ENCODE data around the gene TMEM38A. TPM values are rescaled to one million over a fixed set of nuclear protein-coding genes. Genes with fewer than 3 reads are reported as not detected.
A peak's percentile ranks its signal among the peaks of the same experiment; 100 is the strongest.

The TMEM38A gene
- total and polyA plus RNA-seq, 3 experiments from 2014 or later: 0.50 to 0.60 TPM; not detected in 1

GRCh38 chr19:16620018-16620417 lies 40.9 kb upstream of the TMEM38A start:
- Mint-ChIP-seq H3K36me3 (peaks cover 0 to 20% (median 2%) of the 10 kb centered on the region in 3 donors), H3K27me3 (peaks cover 0 to 4% of the 10 kb centered on the region in 2 donors), H3K4me1 (peaks cover 67 to 99% (median 95%) of the 10 kb centered on the region in 3 donors), H3K27ac (peak overlapping the region in 2 of 8 donors; percentile 20 to 42), H3K4me3 (no peak overlapping the region), H3K9me3 (no peaks in the 10 kb centered on the region)
- H3K4me3 ChIP-seq (ENCODE audit: low read length): no peak overlapping the region
- H3K36me3 ChIP-seq (ENCODE audit: insufficient read depth, low read length): peaks cover 8% of the 10 kb centered on the region
- DNase-seq: no peak
- CTCF ChIA-PET: no interaction called here
- no peaks in the 10 kb centered on the region for H3K27me3 ChIP-seq (ENCODE audit: insufficient read depth, low read length, poor library complexity, severe bottlenecking)
- peaks cover 50% of the 10 kb centered on the region for H3K4me1 ChIP-seq (ENCODE audit: insufficient read depth, low read length)
- POLR2A ChIA-PET: no interaction called here
- H3K9me3 ChIP-seq (ENCODE audit: low read length): no peaks in the 10 kb centered on the region
- H3K27ac ChIP-seq (ENCODE audit: low read depth, low read length): no peak overlapping the region

- CTCF ChIA-PET: no interaction called here
Observed at GRCh38 chr19:16620584-16620983, 40.4 kb upstream of the TMEM38A start.

DNA sequence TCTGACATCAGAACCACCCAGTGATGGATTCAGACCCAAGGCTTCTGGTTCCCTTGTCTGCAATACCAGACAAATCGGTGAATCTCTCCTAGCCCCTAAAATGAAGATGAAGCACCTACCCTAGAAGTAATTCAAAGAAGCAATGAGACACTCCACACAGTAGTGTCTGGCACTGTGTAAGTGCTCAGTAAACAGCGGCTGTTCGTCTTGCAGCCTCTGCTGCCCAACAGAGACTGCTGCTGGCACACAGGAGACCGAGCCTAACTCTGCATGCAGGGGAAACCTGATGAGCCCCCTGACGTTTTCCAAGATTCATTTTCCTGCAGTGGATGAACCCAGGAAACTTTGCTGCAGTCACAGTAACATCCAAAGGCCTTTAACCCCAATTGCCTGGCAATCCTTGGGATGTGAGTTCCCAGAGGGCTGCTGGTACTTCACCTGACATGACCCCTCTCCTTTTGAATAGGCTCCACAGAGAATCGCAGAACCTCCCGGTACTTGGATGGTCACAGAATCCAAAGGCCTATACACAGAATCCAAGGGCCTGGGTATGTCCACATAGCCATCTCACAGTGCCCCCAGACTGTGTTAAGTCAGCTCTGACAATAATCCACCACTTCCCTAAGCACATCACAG lies 39.7 kb upstream of the TMEM38A start:
- DNase-seq: no peak
- peaks cover 47% of the 10 kb centered on the region for H3K4me1 ChIP-seq (ENCODE audit: insufficient read depth, low read length)
- CTCF ChIA-PET: no interaction called here

More at GRCh38 chr19:16620584-16620983, 40.4 kb upstream of the TMEM38A start:
- peaks cover 0 to 26% (median 4%) of the 10 kb centered on the region in 3 donors for H3K36me3 Mint-ChIP-seq
- Histone ChIP-seq H3K27me3 (ENCODE audit: insufficient read depth, low read length, poor library complexity, severe bottlenecking) (no peaks in the 10 kb centered on the region), H3K4me3 (ENCODE audit: low read length) (no peak overlapping the region), H3K4me1 (ENCODE audit: insufficient read depth, low read length) (peaks cover 47% of the 10 kb centered on the region), H3K9me3 (ENCODE audit: low read length) (no peaks in the 10 kb centered on the region), H3K27ac (ENCODE audit: low read depth, low read length) (no peak overlapping the region), H3K36me3 (ENCODE audit: insufficient read depth, low read length) (peaks cover 9% of the 10 kb centered on the region)
- no peaks in the 10 kb centered on the region for H3K9me3 Mint-ChIP-seq
- H3K4me1 Mint-ChIP-seq: peaks cover 65 to 99% (median 95%) of the 10 kb centered on the region in 3 donors
- POLR2A ChIA-PET: no interaction called here
- H3K27ac Mint-ChIP-seq: peak overlapping the region in 3 of 8 donors; percentile 21 to 64 (median 23)
- peak overlapping the region in 1 of 7 donors; percentile 60 for H3K4me3 Mint-ChIP-seq
- DNase-seq: no peak
- H3K27me3 Mint-ChIP-seq: peaks cover 0 to 4% of the 10 kb centered on the region in 2 donors

DNA sequence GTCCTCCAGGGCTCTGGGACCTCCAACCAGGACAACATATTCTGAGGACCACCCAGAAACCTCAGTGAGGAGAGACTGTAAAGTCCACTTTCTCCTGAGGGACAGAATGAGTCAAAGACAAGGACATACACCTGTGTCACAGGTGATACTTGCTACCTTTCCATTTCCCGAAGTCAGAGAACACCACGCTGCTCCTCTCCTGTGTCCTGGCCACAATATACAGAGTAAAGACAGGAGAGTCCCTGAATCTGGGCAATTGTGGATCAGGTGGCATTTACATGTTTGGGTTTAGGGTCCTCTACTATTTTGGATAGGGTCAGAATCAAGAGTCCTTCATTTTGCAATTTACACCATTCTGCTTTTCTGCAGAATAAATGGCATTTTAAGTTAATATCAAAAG lies 37.9 kb upstream of the TMEM38A start:
- Mint-ChIP-seq H3K27me3 (no peaks in the 10 kb centered on the region), H3K27ac (peak overlapping the region in 1 of 8 donors; percentile 39), H3K36me3 (peaks cover 0 to 36% (median 3%) of the 10 kb centered on the region in 3 donors), H3K4me1 (peaks cover 58 to 91% (median 87%) of the 10 kb centered on the region in 3 donors), H3K4me3 (peak overlapping the region in 2 of 7 donors; percentile 6 to 48), H3K9me3 (no peaks in the 10 kb centered on the region)
- CTCF ChIA-PET: no interaction called here
- no peak overlapping the region for H3K27ac ChIP-seq (ENCODE audit: low read depth, low read length)
- peaks cover 41% of the 10 kb centered on the region for H3K4me1 ChIP-seq (ENCODE audit: insufficient read depth, low read length)
- peaks cover 9% of the 10 kb centered on the region for H3K36me3 ChIP-seq (ENCODE audit: insufficient read depth, low read length)
- no peak overlapping the region for H3K4me3 ChIP-seq (ENCODE audit: low read length)
- POLR2A ChIA-PET: no interaction called here
- H3K9me3 ChIP-seq (ENCODE audit: low read length): no peaks in the 10 kb centered on the region
- DNase-seq: no peak
- H3K27me3 ChIP-seq (ENCODE audit: insufficient read depth, low read length, poor library complexity, severe bottlenecking): no peaks in the 10 kb centered on the region

More for the DNA sequence above, 39.7 kb upstream of the TMEM38A start:
- Histone ChIP-seq H3K9me3 (ENCODE audit: low read length) (no peaks in the 10 kb centered on the region), H3K4me3 (ENCODE audit: low read length) (no peak overlapping the region), H3K27ac (ENCODE audit: low read depth, low read length) (no peak overlapping the region), H3K36me3 (ENCODE audit: insufficient read depth, low read length) (peaks cover 9% of the 10 kb centered on the region), H3K27me3 (ENCODE audit: insufficient read depth, low read length, poor library complexity, severe bottlenecking) (no peaks in the 10 kb centered on the region)
- H3K27me3 Mint-ChIP-seq: peaks cover 0 to 3% of the 10 kb centered on the region in 2 donors
- no peaks in the 10 kb centered on the region for H3K9me3 Mint-ChIP-seq
- peak overlapping the region in 1 of 7 donors; percentile 60 for H3K4me3 Mint-ChIP-seq
- peak overlapping the region in 3 of 8 donors; percentile 29 to 77 (median 66) for H3K27ac Mint-ChIP-seq
- H3K4me1 Mint-ChIP-seq: peaks cover 65 to 99% (median 95%) of the 10 kb centered on the region in 3 donors
- H3K36me3 Mint-ChIP-seq: peaks cover 0 to 30% (median 4%) of the 10 kb centered on the region in 3 donors
- POLR2A ChIA-PET: no interaction called here

DNA sequence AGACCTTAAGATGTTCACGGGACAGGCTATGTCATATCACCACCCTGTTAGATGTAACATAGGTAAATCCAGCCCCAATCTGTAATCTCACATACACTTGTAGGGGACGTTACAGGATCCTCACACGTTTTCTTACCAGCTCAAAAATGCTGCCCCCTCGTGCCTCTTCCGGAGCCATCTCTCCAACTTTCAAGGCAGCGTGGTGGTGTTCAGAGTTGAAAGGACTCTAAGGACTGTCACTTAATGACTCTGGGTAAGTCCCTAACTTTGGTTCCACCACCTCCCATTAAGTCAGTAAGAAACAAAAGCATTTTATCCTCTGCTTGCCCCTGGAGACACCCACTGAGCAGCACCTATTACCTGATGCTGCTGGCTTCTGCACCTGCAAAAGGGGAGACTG lies 37.4 kb upstream of the TMEM38A start:
- H3K27me3 ChIP-seq (ENCODE audit: insufficient read depth, low read length, poor library complexity, severe bottlenecking): no peaks in the 10 kb centered on the region
- no peak for DNase-seq
- peaks cover 9% of the 10 kb centered on the region for H3K36me3 ChIP-seq (ENCODE audit: insufficient read depth, low read length)
- H3K4me1 ChIP-seq (ENCODE audit: insufficient read depth, low read length): peaks cover 41% of the 10 kb centered on the region
- H3K27ac Mint-ChIP-seq: peak overlapping the region in 3 of 8 donors; percentile 12 to 47 (median 36)
- peak overlapping the region in 3 of 7 donors; percentile 6 to 50 (median 48) for H3K4me3 Mint-ChIP-seq
- ChIA-PET CTCF (no interaction called here), POLR2A (no interaction called here)
- H3K9me3 ChIP-seq (ENCODE audit: low read length): no peaks in the 10 kb centered on the region
- H3K36me3 Mint-ChIP-seq: peaks cover 0 to 39% (median 3%) of the 10 kb centered on the region in 3 donors
- H3K4me3 ChIP-seq (ENCODE audit: low read length): no peak overlapping the region
- H3K9me3 Mint-ChIP-seq: no peaks in the 10 kb centered on the region
- peaks cover 56 to 88% (median 83%) of the 10 kb centered on the region in 3 donors for H3K4me1 Mint-ChIP-seq
- H3K27ac ChIP-seq (ENCODE audit: low read depth, low read length): no peak overlapping the region
- H3K27me3 Mint-ChIP-seq: no peaks in the 10 kb centered on the region

- H3K4me1 Mint-ChIP-seq: peaks cover 55 to 88% (median 82%) of the 10 kb centered on the region in 3 donors
- Histone ChIP-seq H3K36me3 (ENCODE audit: insufficient read depth, low read length) (peaks cover 9% of the 10 kb centered on the region), H3K4me1 (ENCODE audit: insufficient read depth, low read length) (peaks cover 43% of the 10 kb centered on the region), H3K9me3 (ENCODE audit: low read length) (no peaks in the 10 kb centered on the region), H3K4me3 (ENCODE audit: low read length) (no peak overlapping the region), H3K27ac (ENCODE audit: low read depth, low read length) (no peak overlapping the region), H3K27me3 (ENCODE audit: insufficient read depth, low read length, poor library complexity, severe bottlenecking) (no peaks in the 10 kb centered on the region)
- H3K9me3 Mint-ChIP-seq: no peaks in the 10 kb centered on the region
- POLR2A ChIA-PET: no interaction called here
- CTCF ChIA-PET: no interaction called here
- DNase-seq: no peak
- H3K27ac Mint-ChIP-seq: peak overlapping the region in 2 of 8 donors; percentile 17 to 64
- H3K27me3 Mint-ChIP-seq: no peaks in the 10 kb centered on the region
- peak overlapping the region in 1 of 7 donors; percentile 98 for H3K4me3 Mint-ChIP-seq
- peaks cover 0 to 42% (median 3%) of the 10 kb centered on the region in 3 donors for H3K36me3 Mint-ChIP-seq
Observed at GRCh38 chr19:16624236-16624635, 36.7 kb upstream of the TMEM38A start.

DNA sequence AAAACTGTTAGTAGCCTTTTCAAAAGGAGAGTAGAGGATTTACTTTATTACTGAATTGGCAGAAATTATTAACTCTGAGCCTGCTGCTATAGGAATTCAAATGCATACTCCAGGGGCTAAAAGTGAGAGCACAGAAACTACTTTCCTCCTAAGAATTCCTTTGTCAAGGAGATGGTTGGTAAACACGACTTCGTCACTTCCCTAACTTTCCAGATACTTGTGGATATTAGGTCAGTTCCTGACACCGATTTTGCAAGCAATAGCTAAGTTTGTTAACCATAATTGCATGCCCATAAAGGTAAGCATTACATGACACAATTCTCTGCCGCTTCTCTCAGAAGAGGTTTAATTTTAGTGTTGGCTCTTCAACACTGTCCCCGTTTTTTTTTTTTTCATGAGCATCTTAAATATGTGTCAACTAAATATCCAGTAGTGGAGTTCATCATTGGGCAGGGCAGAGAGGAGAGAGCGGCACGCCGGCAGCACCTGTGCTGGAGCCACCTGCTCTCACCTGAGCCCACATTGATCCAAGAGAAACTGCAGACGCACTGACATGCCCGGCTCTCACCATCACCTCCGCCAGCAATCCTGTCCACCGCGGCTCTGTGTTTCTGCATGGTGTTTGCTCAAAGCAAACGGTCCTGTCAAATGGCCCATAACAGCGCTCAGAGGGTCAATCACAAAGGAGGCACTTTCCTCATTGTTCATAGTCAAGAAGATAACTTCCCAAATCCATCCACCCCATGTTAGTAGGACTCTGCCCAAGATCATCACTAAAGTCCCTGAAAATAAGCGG lies 35.6 kb upstream of the TMEM38A start:
- Mint-ChIP-seq H3K4me3 (peak overlapping the region in 3 of 7 donors; percentile 24 to 98 (median 48)), H3K36me3 (peaks cover 0 to 45% (median 3%) of the 10 kb centered on the region in 3 donors), H3K9me3 (no peaks in the 10 kb centered on the region), H3K27me3 (no peaks in the 10 kb centered on the region), H3K4me1 (peaks cover 52 to 82% (median 76%) of the 10 kb centered on the region in 3 donors), H3K27ac (peak overlapping the region in 6 of 8 donors; percentile 2 to 69 (median 42))
- Histone ChIP-seq H3K27me3 (ENCODE audit: insufficient read depth, low read length, poor library complexity, severe bottlenecking) (no peaks in the 10 kb centered on the region), H3K27ac (ENCODE audit: low read depth, low read length) (no peak overlapping the region), H3K36me3 (ENCODE audit: insufficient read depth, low read length) (peaks cover 9% of the 10 kb centered on the region), H3K4me1 (ENCODE audit: insufficient read depth, low read length) (peaks cover 41% of the 10 kb centered on the region), H3K4me3 (ENCODE audit: low read length) (no peak overlapping the region), H3K9me3 (ENCODE audit: low read length) (no peaks in the 10 kb centered on the region)
- DNase-seq: no peak
- POLR2A ChIA-PET: interaction anchor here (0.7 to 0.9 kb wide), 2 partner anchors 58 to 475 kb away, joined by 3 to 4 read pairs; no protein-coding TSS in a partner anchor
- CTCF ChIA-PET: no interaction called here
